ENCODE results near the gene PLSCR1.

PLSCR1 gene

GRCh38 chr3:146574173-146574572 lies 29.8 kb upstream of the PLSCR1 start:
- Histone ChIP-seq H3K9me2 (replicated peaks; ENCODE audit: control insufficient read depth, low read length) (no peaks in the 10 kb centered on the region), H3K27me3 (ENCODE audit: control insufficient read depth, low read length) (no peaks in the 10 kb centered on the region), H3F3A (ENCODE audit: control insufficient read depth, insufficient read depth) (no peaks in the 10 kb centered on the region), H3K27ac (ENCODE audit: low read depth, low read length) (no peak overlapping the region), H4K20me1 (ENCODE audit: control insufficient read depth, insufficient read depth, low read depth, low read length) (no peaks in the 10 kb centered on the region), H3K4me2 (ENCODE audit: low read length) (no peak overlapping the region), H3K36me3 (ENCODE audit: control insufficient read depth, low read length) (no peaks in the 10 kb centered on the region), H3K4me3 (ENCODE audit: low read length) (no peak overlapping the region), H3K9me3 (ENCODE audit: control insufficient read depth, insufficient read depth, low read length) (no peaks in the 10 kb centered on the region), H3K4me1 (ENCODE audit: control insufficient read depth, low read length) (no peaks in the 10 kb centered on the region), H3K79me2 (ENCODE audit: control insufficient read depth, low read length) (no peaks in the 10 kb centered on the region)
- TF ChIP-seq EZH2phosphoT487 (IDR thresholded peaks at IDR 0.05; ENCODE audit: borderline replicate concordance, low read length) (no peak), CTCF (IDR thresholded peaks at IDR 0.05; ENCODE audit: low read depth, low read length, poor library complexity, severe bottlenecking) (no peak)

- no peaks in the 10 kb centered on the region for H3K9me2 ChIP-seq (replicated peaks; ENCODE audit: control insufficient read depth, low read length)
- H3K36me3 ChIP-seq (ENCODE audit: control insufficient read depth, low read length), result no peaks in the 10 kb centered on the region
- no peaks in the 10 kb centered on the region for H4K20me1 ChIP-seq (ENCODE audit: control insufficient read depth, insufficient read depth, low read depth, low read length)
- no peak overlapping the region for H3K4me3 ChIP-seq (ENCODE audit: low read length)
- H3K79me2 ChIP-seq (ENCODE audit: control insufficient read depth, low read length), result no peaks in the 10 kb centered on the region
- H3K27ac ChIP-seq (ENCODE audit: low read depth, low read length), result no peak overlapping the region
- no peaks in the 10 kb centered on the region for H3F3A ChIP-seq (ENCODE audit: control insufficient read depth, insufficient read depth)
- no peaks in the 10 kb centered on the region for H3K4me1 ChIP-seq (ENCODE audit: control insufficient read depth, low read length)
- H3K9me3 ChIP-seq (ENCODE audit: control insufficient read depth, insufficient read depth, low read length), result no peaks in the 10 kb centered on the region
- TF ChIP-seq EZH2phosphoT487 (IDR thresholded peaks at IDR 0.05; ENCODE audit: borderline replicate concordance, low read length), result no peak
- TF ChIP-seq CTCF (IDR thresholded peaks at IDR 0.05; ENCODE audit: low read depth, low read length, poor library complexity, severe bottlenecking), result no peak
- H3K27me3 ChIP-seq (ENCODE audit: control insufficient read depth, low read length), result no peaks in the 10 kb centered on the region
- H3K4me2 ChIP-seq (ENCODE audit: low read length), result no peak overlapping the region
Observed at GRCh38 chr3:146569314-146569713, 24.9 kb upstream of the PLSCR1 start.

- no peak overlapping the region for H3K4me2 ChIP-seq (ENCODE audit: low read length)
- H3K27me3 ChIP-seq (ENCODE audit: control insufficient read depth, low read length), result no peaks in the 10 kb centered on the region
- no peaks in the 10 kb centered on the region for H3K9me2 ChIP-seq (replicated peaks; ENCODE audit: control insufficient read depth, low read length)
- H3K4me3 ChIP-seq (ENCODE audit: low read length), result no peak overlapping the region
- no peaks in the 10 kb centered on the region for H3K36me3 ChIP-seq (ENCODE audit: control insufficient read depth, low read length)
- no peaks in the 10 kb centered on the region for H3K4me1 ChIP-seq (ENCODE audit: control insufficient read depth, low read length)
- H4K20me1 ChIP-seq (ENCODE audit: control insufficient read depth, insufficient read depth, low read depth, low read length), result no peaks in the 10 kb centered on the region
- TF ChIP-seq CTCF (IDR thresholded peaks at IDR 0.05; ENCODE audit: low read depth, low read length, poor library complexity, severe bottlenecking) (no peak), EZH2phosphoT487 (IDR thresholded peaks at IDR 0.05; ENCODE audit: borderline replicate concordance, low read length) (no peak)
- no peaks in the 10 kb centered on the region for H3F3A ChIP-seq (ENCODE audit: control insufficient read depth, insufficient read depth)
- H3K9me3 ChIP-seq (ENCODE audit: control insufficient read depth, insufficient read depth, low read length), result no peaks in the 10 kb centered on the region
- no peaks in the 10 kb centered on the region for H3K79me2 ChIP-seq (ENCODE audit: control insufficient read depth, low read length)
- H3K27ac ChIP-seq (ENCODE audit: low read depth, low read length), result no peak overlapping the region
Observed at GRCh38 chr3:146566138-146566537, 21.7 kb upstream of the PLSCR1 start.

GRCh38 chr3:146561879-146562278 lies 17.5 kb upstream of the PLSCR1 start:
- Histone ChIP-seq H3K9me3 (ENCODE audit: control insufficient read depth, insufficient read depth, low read length) (no peaks in the 10 kb centered on the region), H3K36me3 (ENCODE audit: control insufficient read depth, low read length) (no peaks in the 10 kb centered on the region), H3K27ac (ENCODE audit: low read depth, low read length) (no peak overlapping the region), H3K27me3 (ENCODE audit: control insufficient read depth, low read length) (no peaks in the 10 kb centered on the region), H3K4me3 (ENCODE audit: low read length) (no peak overlapping the region), H3F3A (ENCODE audit: control insufficient read depth, insufficient read depth) (no peaks in the 10 kb centered on the region), H3K4me1 (ENCODE audit: control insufficient read depth, low read length) (no peaks in the 10 kb centered on the region), H4K20me1 (ENCODE audit: control insufficient read depth, insufficient read depth, low read depth, low read length) (no peaks in the 10 kb centered on the region), H3K79me2 (ENCODE audit: control insufficient read depth, low read length) (no peaks in the 10 kb centered on the region), H3K4me2 (ENCODE audit: low read length) (no peak overlapping the region), H3K9me2 (replicated peaks; ENCODE audit: control insufficient read depth, low read length) (no peaks in the 10 kb centered on the region)
- TF ChIP-seq CTCF (IDR thresholded peaks at IDR 0.05; ENCODE audit: low read depth, low read length, poor library complexity, severe bottlenecking) (no peak), EZH2phosphoT487 (IDR thresholded peaks at IDR 0.05; ENCODE audit: borderline replicate concordance, low read length) (no peak)
